GM18868 (cell line): ENCODE data around the gene PCA3.

ENCODE experiments used
- ATAC-seq: cut with Tn5 transposase; IDR thresholded peaks from one replicate; pipeline ENCODE4 v1.9.1; 2021; ENCODE audit warnings: mild to moderate bottlenecking, moderate library complexity; ENCODE audit not compliant: unreplicated experiment

Gene PCA3

DNA sequence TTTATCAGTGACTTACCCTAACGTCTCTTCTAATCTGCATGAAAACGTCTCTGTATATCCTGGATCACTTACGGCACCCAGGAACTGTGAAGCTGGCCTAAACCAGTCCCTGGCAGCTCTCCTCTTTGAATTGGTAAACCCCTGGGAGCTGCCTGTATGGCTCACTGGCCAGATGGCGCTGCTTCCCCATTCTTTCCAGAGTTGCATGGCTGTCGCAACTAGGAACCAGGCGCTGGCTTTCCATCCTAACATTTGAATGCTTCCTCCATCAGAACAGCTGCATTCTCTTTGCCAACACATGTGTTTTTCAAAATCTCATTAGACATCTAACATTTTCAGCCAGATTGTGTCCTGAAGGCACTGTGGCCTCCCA lies 8.0 kb upstream of the PCA3 start:
- ATAC-seq = peak; percentile 3

DNA sequence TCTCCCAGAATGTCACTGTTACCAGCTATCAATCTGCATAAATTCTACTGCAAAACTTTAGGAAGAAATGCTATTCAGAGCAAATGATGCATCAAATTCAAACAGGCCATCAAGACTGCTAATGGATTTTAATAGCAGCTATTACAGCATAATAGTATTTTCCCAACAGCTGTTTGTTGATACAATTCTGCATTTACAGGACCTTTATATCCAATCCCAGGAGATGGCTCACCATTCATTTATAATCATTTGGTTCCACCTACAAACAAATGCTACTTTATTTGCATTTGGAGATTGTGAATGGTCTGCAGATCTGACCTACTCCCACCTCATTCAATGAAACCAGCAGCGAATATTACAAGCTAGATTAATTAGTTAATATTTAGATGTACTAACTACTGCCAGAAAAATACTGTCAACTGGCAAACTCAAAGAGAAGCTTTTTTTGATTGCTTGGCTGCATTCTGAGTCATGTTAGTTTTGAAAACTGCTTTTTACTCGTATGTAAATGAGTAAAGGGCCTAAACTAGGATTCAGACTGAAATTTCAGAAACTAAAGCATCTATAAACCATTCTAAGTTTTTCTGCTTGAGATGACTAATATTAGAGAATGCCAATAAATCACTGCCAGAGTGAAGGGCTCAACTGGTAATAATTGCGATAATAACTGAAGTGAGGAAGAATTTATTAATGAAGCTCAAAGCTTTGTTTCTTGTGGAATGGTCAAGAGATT lies 7.1 kb upstream of the PCA3 start:
- ATAC-seq = peak; percentile 30

DNA sequence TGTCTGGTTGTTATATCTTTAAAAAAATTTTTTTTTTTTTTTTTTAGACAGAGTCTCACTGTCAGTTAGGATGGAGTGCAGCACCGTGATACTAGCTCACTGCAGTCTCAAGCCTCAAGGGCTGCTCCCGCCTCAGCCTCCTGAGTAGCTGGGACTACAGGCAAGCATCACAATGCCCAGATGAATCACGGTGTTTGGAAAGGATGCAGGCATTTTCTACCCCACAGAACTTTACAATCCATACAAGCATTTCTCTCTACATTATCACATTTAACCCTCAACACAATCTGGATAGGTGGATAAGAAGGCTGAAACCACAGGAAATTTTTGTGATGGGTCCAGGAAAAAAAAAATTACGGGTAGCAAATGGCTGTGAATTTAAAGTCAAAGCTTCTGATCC lies 5.8 kb upstream of the PCA3 start:
- ATAC-seq = no peak

DNA sequence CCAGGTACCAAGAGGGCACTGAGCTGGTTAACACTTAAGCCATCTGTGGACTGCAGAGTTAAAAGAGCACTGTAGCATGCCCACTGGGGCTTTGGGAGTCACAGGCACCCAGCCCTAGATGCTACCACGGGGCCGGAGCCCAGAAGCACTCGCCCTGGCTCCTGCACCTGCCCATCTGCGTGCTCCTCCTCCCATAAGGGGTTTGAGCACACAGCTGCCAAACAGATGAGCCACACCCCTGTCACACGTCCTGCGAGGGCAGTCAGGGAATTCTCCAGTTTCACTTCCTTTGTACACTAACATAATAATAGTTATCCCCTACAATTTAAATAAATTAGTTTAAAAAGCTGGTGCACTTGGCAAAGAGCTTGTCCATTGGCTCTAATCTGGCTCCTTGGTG lies 4.5 kb upstream of the PCA3 start:
- peak; percentile 25 for ATAC-seq

DNA sequence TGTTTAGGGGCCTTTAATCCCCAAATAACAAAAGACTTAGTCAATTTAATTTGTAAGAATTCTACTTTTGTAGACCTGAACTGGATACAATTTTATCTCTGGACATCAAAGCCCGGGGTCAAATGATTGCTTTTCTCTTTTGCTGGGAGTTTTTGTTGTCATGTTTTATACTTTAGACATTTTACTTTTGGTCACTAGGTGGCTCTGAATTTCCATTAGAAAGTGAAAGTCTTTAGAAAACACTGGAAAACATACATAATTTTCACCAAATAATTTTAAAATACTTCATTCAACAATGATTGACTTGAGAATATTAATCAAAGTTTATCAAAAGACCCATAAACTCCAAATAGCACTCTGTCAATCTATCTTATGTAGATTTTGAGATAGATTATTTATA lies 2.8 kb upstream of the PCA3 start:
- no peak for ATAC-seq

DNA sequence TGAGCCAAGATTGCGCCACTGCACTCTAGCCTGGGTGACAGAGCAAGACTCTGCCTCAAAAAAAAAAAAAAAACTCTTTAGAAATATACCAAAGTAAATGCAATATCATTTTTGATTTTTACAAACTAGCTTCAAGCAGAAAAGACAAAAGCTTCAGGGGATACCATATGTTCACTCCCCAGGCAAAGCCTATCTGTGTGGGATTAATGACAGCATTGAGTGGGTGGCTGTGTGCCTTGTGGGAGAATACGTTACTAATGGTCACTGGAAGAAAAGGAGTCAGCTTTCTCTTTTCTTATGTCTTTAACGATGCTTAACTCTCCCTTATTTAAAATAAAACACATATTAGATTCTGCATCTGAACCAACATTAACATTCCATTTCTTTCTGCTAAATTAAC lies 1.9 kb downstream of the PCA3 start:
- no peak for ATAC-seq

DNA sequence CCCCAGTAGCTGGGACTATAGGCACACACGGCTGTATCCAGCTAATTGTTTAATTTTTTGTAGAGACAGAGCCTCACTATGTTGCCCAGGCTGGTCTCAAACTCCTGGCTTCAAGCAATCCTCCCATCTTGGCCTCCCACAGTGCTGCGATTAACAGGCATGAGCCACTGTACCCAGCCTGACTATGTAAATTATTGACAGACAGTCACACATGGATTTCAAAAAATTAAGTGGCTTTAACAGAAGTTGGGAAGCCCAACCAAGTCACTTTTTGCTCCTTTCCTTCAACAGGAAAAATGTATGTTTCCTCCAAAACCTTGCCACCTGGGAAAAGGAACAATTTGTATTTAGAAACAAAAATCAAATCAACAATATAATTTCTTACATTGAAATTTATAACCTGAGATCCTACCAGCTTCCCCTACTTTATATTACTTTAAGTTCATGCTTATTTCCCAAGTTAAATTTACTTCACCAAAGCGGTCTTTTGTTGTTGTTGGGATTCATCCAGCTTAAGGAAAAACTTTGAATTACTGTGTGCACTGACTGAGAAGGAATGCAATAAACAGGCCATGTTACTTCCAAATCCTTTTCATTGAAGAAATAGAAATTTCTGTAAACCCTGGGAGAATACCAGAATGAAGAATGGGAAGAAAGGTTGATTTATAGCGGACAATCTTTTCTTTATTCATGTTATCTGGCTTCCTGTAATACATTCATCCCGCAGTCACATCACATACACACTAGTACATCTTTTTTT lies 8.6 kb downstream of the PCA3 start:
- ATAC-seq = no peak

DNA sequence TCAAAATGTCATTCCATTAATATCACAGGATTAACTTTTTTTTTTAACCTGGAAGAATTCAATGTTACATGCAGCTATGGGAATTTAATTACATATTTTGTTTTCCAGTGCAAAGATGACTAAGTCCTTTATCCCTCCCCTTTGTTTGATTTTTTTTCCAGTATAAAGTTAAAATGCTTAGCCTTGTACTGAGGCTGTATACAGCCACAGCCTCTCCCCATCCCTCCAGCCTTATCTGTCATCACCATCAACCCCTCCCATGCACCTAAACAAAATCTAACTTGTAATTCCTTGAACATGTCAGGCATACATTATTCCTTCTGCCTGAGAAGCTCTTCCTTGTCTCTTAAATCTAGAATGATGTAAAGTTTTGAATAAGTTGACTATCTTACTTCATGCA lies 20.6 kb downstream of the PCA3 start:
- ATAC-seq = no peak

DNA sequence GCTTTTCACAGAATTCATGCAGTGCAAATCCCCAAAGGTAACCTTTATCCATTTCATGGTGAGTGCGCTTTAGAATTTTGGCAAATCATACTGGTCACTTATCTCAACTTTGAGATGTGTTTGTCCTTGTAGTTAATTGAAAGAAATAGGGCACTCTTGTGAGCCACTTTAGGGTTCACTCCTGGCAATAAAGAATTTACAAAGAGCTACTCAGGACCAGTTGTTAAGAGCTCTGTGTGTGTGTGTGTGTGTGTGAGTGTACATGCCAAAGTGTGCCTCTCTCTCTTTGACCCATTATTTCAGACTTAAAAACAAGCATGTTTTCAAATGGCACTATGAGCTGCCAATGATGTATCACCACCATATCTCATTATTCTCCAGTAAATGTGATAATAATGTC lies 21.3 kb downstream of the PCA3 start:
- no peak for ATAC-seq

DNA sequence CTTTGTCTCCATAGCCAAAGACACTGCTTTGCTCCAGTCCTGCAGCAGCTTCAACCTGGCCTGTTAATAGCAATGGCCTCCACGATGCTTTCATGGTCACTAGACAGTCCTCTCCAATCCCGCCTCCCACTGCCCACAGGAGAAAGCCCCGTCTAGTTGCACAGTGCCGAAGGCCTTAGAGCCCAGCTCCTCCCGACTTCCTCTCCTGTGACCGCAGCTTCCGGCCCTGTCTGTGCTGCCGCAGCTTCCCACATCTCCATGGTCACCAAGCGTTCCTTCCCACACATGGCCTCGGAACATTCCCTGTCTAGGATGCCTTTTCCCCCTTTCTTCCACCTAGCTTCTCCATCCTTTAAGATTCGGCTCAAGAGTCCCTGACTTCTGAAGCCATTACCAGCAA lies 23.4 kb downstream of the PCA3 start:
- ATAC-seq = no peak

DNA sequence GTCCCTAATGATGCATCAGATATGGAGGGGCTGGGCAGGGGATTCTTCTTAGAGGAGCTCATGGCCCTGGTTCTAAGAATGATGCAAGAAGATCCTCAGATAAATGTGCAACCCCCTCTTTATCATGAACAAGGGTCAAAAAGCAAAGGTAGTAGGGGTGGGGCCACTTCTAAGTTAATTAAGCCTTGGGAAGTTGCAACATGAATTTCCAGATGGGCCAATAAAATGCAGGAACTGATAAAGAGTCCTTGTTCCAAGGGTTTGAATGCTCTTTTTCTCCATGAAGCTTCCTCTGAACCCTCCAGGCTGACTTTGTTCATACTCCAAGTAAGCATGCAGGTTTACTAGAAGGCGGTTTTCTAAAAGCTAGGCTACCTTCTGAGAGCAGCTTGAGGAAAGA lies 25.6 kb downstream of the PCA3 start:
- no peak for ATAC-seq

DNA sequence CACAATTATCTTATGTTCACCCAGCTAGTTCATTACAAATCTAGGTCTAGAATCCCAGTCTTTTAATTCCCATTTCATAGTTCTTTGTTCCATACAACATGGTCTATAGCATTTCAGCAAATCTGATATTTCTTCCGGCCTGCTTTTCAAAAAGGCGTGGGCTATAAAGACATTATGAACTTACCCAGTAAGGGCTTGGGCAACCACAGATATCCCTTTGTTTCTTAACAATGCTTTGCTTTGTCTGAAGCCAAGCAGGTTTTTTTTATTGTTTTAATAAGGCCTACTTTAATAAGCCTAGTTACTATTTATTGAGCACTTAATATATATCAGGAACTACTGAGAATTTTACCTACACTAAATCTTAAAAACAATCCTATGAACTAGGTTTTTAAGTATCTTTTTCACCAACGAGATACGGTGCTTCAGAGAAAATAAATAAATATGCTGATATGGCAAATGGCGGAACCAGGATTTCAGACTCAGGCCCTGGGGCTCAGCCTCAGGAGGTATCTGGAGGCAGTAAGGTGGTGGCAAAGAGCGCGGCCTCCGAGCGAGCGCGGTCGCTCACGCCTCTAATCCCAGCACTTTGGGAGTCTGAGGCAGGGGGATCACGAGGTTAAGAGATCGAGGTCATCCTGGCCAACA lies 29.7 kb downstream of the PCA3 start:
- no peak for ATAC-seq

DNA sequence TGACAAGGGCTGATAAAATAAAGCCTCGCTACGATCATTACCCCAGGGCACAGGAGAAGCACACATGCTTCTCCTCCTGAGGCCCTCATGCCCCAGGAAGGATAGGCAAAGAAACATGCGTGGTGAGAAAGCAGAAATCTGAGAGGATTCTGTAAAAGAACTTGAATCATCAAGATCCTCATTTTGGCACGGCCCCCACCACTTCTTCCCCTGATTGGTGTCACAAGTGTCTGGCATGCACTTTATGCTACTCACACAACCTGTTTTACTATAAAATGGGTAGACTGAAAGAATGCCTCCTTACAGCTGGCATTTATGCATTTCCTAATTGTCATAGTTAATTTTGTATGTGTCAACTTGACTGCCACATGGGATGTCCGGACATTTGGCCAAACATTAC lies 32.1 kb downstream of the PCA3 start:
- ATAC-seq = no peak

DNA sequence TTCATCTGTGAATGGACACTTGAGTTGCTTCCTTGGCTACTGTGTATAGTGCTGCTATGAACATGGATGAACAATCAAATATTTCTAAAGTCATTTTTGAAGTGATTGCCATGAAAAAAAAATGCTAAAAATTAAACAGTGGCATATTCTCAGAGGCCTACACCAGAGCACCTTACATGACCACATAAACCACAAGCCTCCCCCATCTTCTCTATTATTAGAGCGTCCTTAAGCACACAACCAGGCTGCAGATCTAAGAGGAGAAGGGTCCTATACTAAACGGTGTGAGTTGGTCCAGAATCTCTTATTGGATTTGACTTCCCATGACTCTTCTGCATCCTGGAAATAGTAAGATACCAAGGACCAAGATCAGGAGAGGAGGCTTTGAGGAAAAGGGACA lies 34.3 kb downstream of the PCA3 start:
- peak; percentile 61 for ATAC-seq

DNA sequence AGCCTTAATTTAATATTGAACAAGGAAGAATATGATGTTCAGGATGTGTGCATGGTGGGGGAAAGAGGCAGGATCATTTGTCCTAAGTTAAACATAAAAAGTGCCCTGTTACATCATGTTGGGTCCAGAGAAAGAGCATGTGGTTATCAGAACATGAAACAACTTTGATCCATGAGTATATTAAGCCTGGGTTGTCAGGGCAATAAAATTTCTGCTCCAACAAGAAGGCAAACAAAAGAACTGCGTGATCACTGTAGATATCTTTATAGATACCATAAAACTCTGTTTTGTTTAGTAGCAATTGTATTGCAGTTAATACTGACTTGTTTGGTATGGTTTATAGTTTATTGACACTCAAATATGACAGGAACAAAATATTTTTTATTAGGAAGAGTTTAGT lies 35.2 kb downstream of the PCA3 start:
- no peak for ATAC-seq

DNA sequence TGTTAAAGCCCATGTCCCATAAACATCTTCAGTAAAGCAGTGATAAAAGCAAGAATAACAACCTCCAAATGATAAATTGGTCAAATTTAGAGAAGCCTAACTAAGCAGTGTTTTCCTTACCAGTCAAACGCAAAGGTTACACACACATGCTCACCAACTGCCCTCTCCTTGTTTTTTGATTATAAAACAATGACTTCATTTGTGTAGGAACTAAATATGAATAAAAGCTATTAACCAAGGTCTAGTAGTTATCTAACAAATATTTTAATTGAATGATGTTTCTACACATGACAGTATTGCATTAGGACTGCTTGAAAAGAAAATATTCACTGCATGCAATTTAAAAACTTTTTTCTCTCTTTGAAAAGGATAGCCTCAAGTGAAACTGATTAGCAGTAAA lies 36.7 kb downstream of the PCA3 start:
- ATAC-seq = no peak

DNA sequence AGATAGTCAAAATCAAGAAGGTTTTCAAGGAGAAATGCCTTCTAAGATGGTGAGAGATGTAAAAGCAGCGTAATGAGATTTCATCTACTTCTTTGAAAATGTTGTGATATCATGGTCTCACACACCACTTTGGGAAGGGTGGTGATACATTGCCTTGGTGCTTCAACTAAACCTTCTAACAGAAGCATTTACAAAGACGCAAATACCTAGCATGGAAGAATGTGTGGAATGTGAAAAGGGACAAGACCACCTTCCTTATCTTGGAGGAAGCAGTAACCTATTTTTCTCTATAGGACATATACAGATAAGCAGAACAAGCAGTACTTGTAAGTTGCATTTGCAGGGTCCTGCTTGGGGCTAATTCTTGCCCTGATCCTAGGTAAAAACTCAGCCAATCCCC lies 38.8 kb downstream of the PCA3 start:
- ATAC-seq = no peak

DNA sequence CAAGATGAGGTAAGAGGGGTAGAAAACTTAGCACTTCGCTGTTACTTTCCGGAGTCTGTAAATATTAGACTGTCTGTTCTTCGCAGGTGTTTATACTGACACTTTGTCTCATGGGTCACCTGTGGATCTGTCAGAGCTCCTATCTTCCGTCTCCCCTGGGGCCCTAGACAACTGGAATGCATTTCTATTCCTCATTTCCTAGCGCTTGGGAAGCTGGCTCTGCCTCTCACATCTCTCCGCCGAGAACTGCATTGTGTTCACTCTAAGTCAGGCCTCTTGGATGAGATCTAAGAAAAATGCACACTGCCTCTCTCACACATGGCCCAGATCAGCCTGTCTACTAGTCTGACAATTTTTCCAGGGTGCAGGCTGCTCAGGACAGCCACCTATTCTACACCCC lies 39.5 kb downstream of the PCA3 start:
- ATAC-seq = no peak

DNA sequence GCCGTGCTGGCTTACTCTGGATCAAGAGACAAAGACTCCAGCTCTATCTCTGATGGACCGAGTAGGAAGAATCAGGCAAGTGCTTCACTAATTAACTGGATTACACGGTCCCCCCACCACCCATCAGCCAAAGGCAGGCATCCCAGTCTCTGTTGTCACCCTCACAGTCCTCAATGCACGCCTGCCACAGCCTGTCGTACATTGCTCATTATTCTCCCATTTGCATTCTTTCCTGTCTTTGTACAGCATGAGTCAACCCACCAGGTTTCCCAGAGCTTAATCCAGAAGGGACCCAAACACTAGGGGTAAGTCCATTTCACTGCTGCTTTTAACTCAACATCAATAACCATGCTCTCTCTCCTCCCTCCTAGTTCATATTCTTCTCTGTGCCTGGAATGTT lies 44.4 kb downstream of the PCA3 start:
- no peak for ATAC-seq

DNA sequence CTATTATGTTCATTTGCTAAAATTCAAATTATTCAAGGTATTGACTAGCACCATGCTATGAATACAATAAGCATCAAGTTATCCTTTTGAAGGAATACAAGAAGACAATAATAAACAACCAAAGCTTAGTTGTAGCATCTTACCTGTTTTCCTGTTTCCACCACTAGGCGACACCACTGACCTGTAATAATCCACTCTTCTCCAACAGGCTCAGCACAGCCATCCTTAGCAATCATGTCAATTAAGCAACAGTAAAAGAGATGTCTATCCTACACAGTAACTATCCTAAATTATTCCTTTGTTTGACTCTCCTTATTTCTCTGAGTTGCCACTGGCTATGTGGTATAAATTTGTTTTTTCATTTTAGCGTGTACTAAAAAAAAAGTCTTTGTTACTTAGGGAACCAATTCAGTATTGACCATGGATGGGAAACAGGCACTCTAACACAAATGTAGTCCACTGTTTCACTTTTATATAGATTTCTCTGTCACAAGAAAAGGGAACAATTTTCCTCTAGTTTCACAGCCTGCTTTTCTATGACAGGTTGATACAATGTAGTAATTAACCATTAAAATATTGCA lies 46.2 kb downstream of the PCA3 start:
- peak; percentile 89 for ATAC-seq

DNA sequence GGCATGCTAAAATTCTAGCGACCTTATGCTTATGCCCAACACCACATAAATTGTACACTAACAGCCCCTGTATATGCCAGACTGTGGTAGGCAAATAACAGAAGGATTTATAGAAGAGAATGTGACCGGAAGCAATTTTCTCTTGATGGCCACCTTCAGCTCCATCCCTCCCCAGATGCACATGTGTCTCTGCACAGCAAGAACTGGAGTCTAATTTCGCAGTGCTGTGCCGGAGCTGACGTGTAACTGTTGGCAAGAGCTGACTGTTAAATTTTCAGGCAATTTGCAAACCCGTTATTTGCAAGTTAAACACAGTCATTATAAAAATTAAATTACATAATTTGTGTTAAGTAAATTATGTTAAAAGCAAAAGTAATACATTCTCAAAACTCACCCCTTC lies 48.4 kb downstream of the PCA3 start:
- ATAC-seq = no peak

DNA sequence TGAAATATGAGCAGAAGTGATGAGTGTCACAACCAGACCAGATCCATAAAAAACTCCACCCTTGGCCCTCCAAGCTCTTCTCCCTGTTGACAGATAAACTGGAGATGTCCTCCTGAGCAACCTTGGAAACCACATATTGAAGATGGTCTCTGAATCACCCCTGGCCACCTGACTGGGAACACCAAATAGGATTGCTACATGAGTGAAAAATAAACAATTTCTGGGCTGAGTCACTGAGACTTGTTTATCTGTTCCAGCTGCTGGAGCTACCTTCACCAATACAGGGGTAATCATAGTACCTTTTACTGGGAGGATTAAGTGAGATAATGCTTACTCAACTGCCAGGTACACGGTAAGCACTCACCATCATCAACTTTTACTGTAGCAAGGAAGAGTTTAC lies 53.3 kb downstream of the PCA3 start:
- no peak for ATAC-seq
